B cell (primary cell): Measurements from ENCODE around the gene NOL3.

Experiments used
- EZH2 ChIP-seq: IDR thresholded peaks from 2 replicates; pipeline ENCODE4 v1.6.1; 2012; ENCODE audit warnings: borderline replicate concordance, low read depth, mild to moderate bottlenecking, moderate library complexity, low read length; ENCODE audit not compliant: insufficient read depth, poor library complexity, severe bottlenecking
- TF ChIP-seq, protein P1 (sequence below): fragments of 200-600 bp; IDR thresholded peaks from one replicate; pipeline ENCODE4 v1.8.0; 2022; ENCODE audit warnings: antibody characterized with exemption, mild to moderate bottlenecking

DNA sequence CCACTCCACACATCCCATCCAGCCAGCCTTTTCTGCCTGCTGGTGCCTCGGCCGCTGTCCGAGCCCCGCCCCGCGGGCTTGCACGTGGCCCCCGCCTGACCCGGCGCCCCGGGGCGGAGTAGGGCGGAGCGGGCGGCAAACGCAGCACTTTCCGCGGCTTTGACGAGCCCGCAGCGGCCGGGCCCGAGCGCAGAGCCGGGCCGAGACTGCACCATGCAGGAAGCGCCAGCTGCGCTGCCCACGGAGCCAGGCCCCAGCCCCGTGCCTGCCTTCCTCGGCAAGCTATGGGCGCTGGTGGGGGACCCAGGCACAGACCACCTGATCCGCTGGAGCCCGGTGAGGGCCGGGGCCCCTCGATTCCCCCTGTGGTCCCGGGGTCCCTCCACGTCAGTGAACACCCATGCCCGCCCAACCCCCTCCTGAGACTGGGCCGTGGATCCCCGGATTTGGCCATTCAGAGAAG, 5.7 kb upstream of the NOL3 start, which contains the start of gene HSF4:
- TF ChIP-seq EZH2, result peak; percentile 7
- TF ChIP-seq, protein P1, sequence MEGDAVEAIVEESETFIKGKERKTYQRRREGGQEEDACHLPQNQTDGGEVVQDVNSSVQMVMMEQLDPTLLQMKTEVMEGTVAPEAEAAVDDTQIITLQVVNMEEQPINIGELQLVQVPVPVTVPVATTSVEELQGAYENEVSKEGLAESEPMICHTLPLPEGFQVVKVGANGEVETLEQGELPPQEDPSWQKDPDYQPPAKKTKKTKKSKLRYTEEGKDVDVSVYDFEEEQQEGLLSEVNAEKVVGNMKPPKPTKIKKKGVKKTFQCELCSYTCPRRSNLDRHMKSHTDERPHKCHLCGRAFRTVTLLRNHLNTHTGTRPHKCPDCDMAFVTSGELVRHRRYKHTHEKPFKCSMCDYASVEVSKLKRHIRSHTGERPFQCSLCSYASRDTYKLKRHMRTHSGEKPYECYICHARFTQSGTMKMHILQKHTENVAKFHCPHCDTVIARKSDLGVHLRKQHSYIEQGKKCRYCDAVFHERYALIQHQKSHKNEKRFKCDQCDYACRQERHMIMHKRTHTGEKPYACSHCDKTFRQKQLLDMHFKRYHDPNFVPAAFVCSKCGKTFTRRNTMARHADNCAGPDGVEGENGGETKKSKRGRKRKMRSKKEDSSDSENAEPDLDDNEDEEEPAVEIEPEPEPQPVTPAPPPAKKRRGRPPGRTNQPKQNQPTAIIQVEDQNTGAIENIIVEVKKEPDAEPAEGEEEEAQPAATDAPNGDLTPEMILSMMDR, result no peak
